Ovary (tissue), 3 donors: ENCODE results near the gene GOSR1.
"Not testable (repeated sequence)": the region's sequence is repeated elsewhere in the genome, so short reads cannot be mapped to it uniquely, and the experiment has no call there.

ENCODE experiments used
- EP300 ChIP-seq: sonication (generic); formaldehyde crosslinking; IDR thresholded peaks from one replicate; pipeline ENCODE4 v1.6.1; 2017; ENCODE audit warnings: antibody characterized with exemption
- TF ChIP-seq, protein P1 (sequence below), 3 donors: fragments of 450-650 bp in 2 of 3; fragments of 200-600 bp in 1 of 3; IDR thresholded peaks; one replicate each; pipeline versions ENCODE4 v1.5.1 to v1.8.0; 2016 to 2022; ENCODE audit warnings: antibody characterized with exemption in 3 of 3, mild to moderate bottlenecking in 1 of 3
- donor health status: DM: no; HTN: no; CAD: no.

DNA sequence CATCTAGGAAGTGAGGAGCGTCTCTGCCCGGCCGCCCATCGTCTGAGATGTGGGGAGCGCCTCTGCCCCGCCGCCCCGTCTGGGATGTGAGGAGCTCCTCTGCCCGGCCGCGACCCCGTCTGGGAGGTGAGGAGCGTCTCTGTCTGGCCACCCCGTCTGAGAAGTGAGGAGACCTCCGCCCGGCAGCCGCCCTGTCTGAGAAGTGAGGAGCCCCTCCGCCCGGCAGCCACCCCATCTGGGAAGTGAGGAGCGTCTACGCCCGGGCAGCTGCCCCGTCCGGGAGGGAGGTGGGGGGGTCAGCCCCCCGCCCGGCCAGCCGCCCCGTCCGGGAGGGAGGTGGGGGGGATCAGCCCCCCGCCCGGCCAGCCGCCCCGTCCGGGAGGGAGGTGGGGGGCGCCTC lies 46.0 kb downstream of the GOSR1 start:
- TF ChIP-seq, protein P1, sequence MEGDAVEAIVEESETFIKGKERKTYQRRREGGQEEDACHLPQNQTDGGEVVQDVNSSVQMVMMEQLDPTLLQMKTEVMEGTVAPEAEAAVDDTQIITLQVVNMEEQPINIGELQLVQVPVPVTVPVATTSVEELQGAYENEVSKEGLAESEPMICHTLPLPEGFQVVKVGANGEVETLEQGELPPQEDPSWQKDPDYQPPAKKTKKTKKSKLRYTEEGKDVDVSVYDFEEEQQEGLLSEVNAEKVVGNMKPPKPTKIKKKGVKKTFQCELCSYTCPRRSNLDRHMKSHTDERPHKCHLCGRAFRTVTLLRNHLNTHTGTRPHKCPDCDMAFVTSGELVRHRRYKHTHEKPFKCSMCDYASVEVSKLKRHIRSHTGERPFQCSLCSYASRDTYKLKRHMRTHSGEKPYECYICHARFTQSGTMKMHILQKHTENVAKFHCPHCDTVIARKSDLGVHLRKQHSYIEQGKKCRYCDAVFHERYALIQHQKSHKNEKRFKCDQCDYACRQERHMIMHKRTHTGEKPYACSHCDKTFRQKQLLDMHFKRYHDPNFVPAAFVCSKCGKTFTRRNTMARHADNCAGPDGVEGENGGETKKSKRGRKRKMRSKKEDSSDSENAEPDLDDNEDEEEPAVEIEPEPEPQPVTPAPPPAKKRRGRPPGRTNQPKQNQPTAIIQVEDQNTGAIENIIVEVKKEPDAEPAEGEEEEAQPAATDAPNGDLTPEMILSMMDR (IDR thresholded peaks at IDR 0.05) = not testable (repeated sequence)
- not testable (repeated sequence) for TF ChIP-seq EP300
